Lung (tissue), 12 donors: ENCODE measurements around the gene ERFE. TPM values are rescaled to one million over a fixed set of nuclear protein-coding genes. Genes with fewer than 3 reads are reported as not detected.

Experiments
- ATAC-seq: fragments of 200-7000 bp; cut with Tn5 transposase; one replicate; pipeline ENCODE4 v1.9.1; 2020; ENCODE audit warnings: moderate number of reproducible peaks; ENCODE audit not compliant: insufficient read depth, low FRiP score
- DNase-seq, 3 donors: peaks; one replicate each; pipeline ENCODE4 v3.0.0-alpha.2; 2013 to 2017
- H3K27ac ChIP-seq, 2 donors: one replicate each; pipeline ENCODE4 v1.5.1; 2013; ENCODE audit warnings: mild to moderate bottlenecking in 2 of 2, moderate library complexity in 2 of 2, control low read depth in 1 of 2, inconsistent platforms in 1 of 2, low read depth in 1 of 2, low read length in 1 of 2
- H3K27me3 ChIP-seq, 3 donors: one replicate each; pipeline ENCODE4 v1.5.1; 2013; ENCODE audit warnings: low read length in 2 of 3; ENCODE audit not compliant: control insufficient read depth in 3 of 3, insufficient read depth in 3 of 3
- H3K36me3 ChIP-seq, 4 donors: one replicate each; pipeline ENCODE4 v1.5.1; 2013; ENCODE audit warnings: low read length in 4 of 4, mild to moderate bottlenecking in 1 of 4, moderate library complexity in 1 of 4; ENCODE audit not compliant: control insufficient read depth in 4 of 4, insufficient read depth in 4 of 4
- H3K4me1 ChIP-seq, 5 donors: one replicate each; pipeline ENCODE4 v1.5.1; 2013; ENCODE audit warnings: low read length in 5 of 5, mild to moderate bottlenecking in 2 of 5, moderate library complexity in 1 of 5; ENCODE audit not compliant: control insufficient read depth in 5 of 5, insufficient read depth in 5 of 5
- H3K4me3 ChIP-seq: one replicate; pipeline ENCODE4 v1.5.1; 2013; ENCODE audit warnings: mild to moderate bottlenecking, control low read depth, moderate library complexity
- H3K9ac ChIP-seq, 2 donors: one replicate each; pipeline ENCODE4 v1.5.1; 2013; ENCODE audit warnings: low read length in 2 of 2, control low read depth in 1 of 2; ENCODE audit not compliant: insufficient read depth in 1 of 2
- H3K9me3 ChIP-seq, 4 donors: one replicate each; pipeline ENCODE4 v1.5.1; 2013; ENCODE audit warnings: low read length in 3 of 4, mild to moderate bottlenecking in 1 of 4, moderate library complexity in 1 of 4; ENCODE audit not compliant: control insufficient read depth in 4 of 4, insufficient read depth in 3 of 4
- WGBS, 2 donors: extraction: QIAGEN DNeasy Blood & Tissue Kit; methylation state at CpG; one replicate each; pipeline ENCODE4 v1.1.7; 2013; 5-methylcytosine and 5-hydroxymethylcytosine counted together
- polyA plus RNA-seq, 2 donors: library from polyadenylated mRNA; stranded (reverse); fragments of 200-250 nt; gene quantifications; one replicate each; pipeline ENCODE4 v1.2.1, GENCODE V29; 2013
- total RNA-seq, 2 donors: library from RNA; depleted of rRNA in 1 of 2; stranded (reverse); fragments of >200 nt in 1 of 2; gene quantifications; one replicate each; pipeline ENCODE4 v1.2.1, GENCODE V29; 2014 to 2021
- TF ChIP-seq, protein P1 (sequence below): IDR thresholded peaks from 2 replicates; pipeline ENCODE4 v1.5.1; 2012; ENCODE audit warnings: mild to moderate bottlenecking; ENCODE audit errors: control extremely low read depth, extremely low read depth
- donor health status: control.
- donor health status: control.
- donor health status: Bipolar disorder and iron deficiency.
- donor health status: healthy.
- donor health status: DM: yes; HTN: yes; CAD: no.

Gene ERFE
- total and polyA plus RNA-seq, 4 donors, result 0.52 to 0.54 (median 0.54) TPM; not detected in 1

DNA sequence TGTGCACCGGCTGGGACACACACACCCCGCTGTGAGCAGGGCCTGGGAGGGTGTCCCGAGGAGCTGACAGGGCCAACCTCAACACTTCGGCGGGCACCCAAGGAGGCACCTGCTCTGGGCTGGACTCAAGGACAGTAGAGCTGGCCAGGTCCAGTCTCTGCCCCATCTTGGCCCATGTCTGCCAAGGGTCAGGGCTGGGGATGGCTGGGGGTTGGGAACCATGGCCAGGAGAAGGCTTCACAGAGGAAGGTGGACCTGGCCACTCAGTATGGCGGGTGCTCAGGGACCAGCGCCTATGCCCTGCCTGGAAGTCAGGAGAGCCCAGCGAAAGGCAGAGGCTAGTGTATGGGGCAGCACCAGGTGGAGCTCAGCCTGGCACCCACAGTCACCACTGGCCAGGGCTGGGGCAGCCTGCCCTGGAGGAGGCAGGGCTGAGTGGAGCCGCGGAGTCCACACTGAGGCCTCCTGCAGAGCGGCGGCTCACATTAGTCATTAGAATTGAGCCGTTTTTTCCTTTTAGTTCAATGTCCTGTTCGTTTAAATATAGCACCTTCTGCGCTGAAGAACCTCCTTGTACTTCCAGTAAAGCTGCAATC, 4.2 kb downstream of the ERFE start:
- Histone ChIP-seq H3K36me3 (peaks cover 0 to 12% (median 0%) of the 10 kb centered on the region in 4 donors), H3K27me3 (peaks cover 0 to 19% (median 13%) of the 10 kb centered on the region in 3 donors), H3K27ac (no peak overlapping the region), H3K9me3 (no peaks in the 10 kb centered on the region), H3K4me1 (peaks cover 0 to 17% (median 8%) of the 10 kb centered on the region in 5 donors), H3K9ac (no peak overlapping the region), H3K4me3 (no peak overlapping the region)
- 63 to 70% methylated on average over 13 to 15 of the region's 15 CpGs for WGBS, 2 donors
- DNase-seq (no peak), ATAC-seq (no peak)
- TF ChIP-seq, protein P1, sequence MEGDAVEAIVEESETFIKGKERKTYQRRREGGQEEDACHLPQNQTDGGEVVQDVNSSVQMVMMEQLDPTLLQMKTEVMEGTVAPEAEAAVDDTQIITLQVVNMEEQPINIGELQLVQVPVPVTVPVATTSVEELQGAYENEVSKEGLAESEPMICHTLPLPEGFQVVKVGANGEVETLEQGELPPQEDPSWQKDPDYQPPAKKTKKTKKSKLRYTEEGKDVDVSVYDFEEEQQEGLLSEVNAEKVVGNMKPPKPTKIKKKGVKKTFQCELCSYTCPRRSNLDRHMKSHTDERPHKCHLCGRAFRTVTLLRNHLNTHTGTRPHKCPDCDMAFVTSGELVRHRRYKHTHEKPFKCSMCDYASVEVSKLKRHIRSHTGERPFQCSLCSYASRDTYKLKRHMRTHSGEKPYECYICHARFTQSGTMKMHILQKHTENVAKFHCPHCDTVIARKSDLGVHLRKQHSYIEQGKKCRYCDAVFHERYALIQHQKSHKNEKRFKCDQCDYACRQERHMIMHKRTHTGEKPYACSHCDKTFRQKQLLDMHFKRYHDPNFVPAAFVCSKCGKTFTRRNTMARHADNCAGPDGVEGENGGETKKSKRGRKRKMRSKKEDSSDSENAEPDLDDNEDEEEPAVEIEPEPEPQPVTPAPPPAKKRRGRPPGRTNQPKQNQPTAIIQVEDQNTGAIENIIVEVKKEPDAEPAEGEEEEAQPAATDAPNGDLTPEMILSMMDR, result no peak

DNA sequence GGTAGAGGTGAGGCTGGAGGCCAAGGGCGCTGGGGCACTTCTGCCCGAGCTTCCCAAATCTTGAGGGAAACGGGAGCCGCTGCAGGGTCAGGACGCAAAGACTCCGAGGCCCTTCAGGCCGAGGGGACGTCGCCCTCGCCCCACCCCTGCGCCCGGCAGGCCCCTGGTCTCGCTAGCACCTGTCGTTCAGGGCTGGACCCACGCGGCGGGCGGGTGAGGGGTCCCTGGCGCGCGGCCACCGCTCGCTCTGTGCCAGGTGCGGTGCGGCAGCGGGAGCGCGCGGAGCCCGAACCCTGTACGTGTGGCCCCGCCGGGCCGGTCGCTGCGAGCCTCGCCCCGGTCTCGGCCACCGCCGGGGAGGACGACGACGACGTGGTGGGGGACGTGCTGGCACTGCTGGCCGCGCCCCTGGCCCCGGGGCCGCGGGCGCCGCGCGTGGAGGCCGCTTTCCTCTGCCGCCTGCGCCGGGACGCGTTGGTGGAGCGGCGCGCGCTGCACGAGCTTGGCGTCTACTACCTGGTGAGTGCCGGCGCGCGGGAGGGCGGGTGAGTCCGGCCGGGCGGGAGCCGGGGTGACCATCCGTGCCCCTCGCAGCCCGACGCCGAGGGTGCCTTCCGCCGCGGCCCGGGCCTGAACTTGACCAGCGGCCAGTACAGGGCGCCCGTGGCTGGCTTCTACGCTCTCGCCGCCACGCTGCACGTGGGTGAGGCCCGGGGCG, 4.9 kb downstream of the ERFE start:
- WGBS, 2 donors, result 1 to 4% methylated on average over 42 to 95 of the region's 95 CpGs
- Histone ChIP-seq H3K9me3 (no peaks in the 10 kb centered on the region), H3K27me3 (peaks cover 0 to 19% (median 13%) of the 10 kb centered on the region in 3 donors), H3K27ac (no peak overlapping the region), H3K9ac (no peak overlapping the region), H3K36me3 (peaks cover 0 to 18% (median 0%) of the 10 kb centered on the region in 4 donors), H3K4me1 (peaks cover 0 to 17% (median 8%) of the 10 kb centered on the region in 5 donors), H3K4me3 (no peak overlapping the region)
- TF ChIP-seq, protein P1, result no peak
- ATAC-seq, result no peak
- DNase-seq, result no peak

DNA sequence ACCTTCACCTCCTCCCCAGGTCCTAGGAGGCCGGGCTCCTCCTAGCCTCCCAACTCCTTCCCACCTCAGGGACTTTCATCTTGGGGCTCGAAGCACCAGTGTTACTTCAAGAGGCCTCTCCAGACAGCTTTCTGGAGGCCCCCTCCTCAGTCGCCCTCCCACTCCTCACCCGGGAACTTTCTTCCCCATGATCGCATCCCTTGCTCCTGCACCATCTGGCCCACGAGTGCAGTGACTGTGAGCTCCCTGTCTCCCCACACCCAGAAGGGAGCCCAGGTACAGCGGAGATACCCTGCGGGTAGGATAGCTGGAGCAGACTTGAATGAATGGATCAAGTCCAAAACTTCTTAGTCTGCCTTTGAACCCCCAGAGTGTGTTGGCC, 6.1 kb downstream of the ERFE start:
- peaks cover 0 to 14% (median 6%) of the 10 kb centered on the region in 3 donors for H3K27me3 ChIP-seq
- H3K36me3 ChIP-seq, result peaks cover 0 to 25% (median 5%) of the 10 kb centered on the region in 4 donors
- 88 to 95% methylated on average over 8 of the region's 8 CpGs for WGBS, 2 donors
- H3K4me3 ChIP-seq, result no peak overlapping the region
- H3K9ac ChIP-seq, result no peak overlapping the region
- DNase-seq (peak in 1 of 3 donors; percentile 11), ATAC-seq (no peak)
- H3K4me1 ChIP-seq, result peaks cover 0 to 13% (median 8%) of the 10 kb centered on the region in 5 donors
- H3K9me3 ChIP-seq, result no peaks in the 10 kb centered on the region
- TF ChIP-seq, protein P1, result no peak
- no peak overlapping the region for H3K27ac ChIP-seq
